Activated CD8-positive, alpha-beta T cell treated with anti-CD3 and anti-CD28 coated beads for 36 hours (primary cell): ENCODE data around the gene SMIM23. TPM values are rescaled to one million over a fixed set of nuclear protein-coding genes. Genes with fewer than 3 reads are reported as not detected.

Experiments used
- ATAC-seq: fragments of 200-7000 bp; cut with Tn5 transposase; one replicate; pipeline ENCODE4 v1.10.0; 2021; ENCODE audit warnings: mild to moderate bottlenecking, moderate library complexity
- CTCF ChIA-PET: fragments of 350-600 bp; sonication (Branson Sonifier 250); formaldehyde crosslinking; loops from one replicate; lab custom pipeline; 2021; ENCODE audit warnings: antibody characterized with exemption; lab: Charles Lee
- POLR2A ChIA-PET: fragments of 350-600 bp; sonication (Branson Sonifier 250); formaldehyde crosslinking; loops from one replicate; lab custom pipeline; 2021; ENCODE audit warnings: antibody characterized with exemption; lab: Charles Lee
- DNase-seq: peaks from one replicate; pipeline ENCODE4 v3.0.0-alpha.2; 2020
- H3K27ac Mint-ChIP-seq: one replicate; pipeline ENCODE4 v1.8.0; 2021; ENCODE audit warnings: mild to moderate bottlenecking, mixed read lengths
- H3K27me3 Mint-ChIP-seq: one replicate; pipeline ENCODE4 v1.8.0; 2021; ENCODE audit warnings: mixed read lengths
- H3K36me3 Mint-ChIP-seq: one replicate; pipeline ENCODE4 v1.8.0; 2021; ENCODE audit warnings: low read depth, mixed read lengths
- H3K4me1 Mint-ChIP-seq: one replicate; pipeline ENCODE4 v1.8.0; 2021; ENCODE audit warnings: low read depth, mixed read lengths
- H3K4me3 Mint-ChIP-seq: one replicate; pipeline ENCODE4 v1.8.0; 2021; ENCODE audit warnings: mild to moderate bottlenecking, moderate library complexity, mixed read lengths
- H3K9me3 Mint-ChIP-seq: one replicate; pipeline ENCODE4 v1.8.0; 2021; ENCODE audit warnings: mixed read lengths
- CTCF ChIP-seq: fragments of 200-600 bp; IDR thresholded peaks from one replicate; pipeline ENCODE4 v1.8.0; 2022; ENCODE audit warnings: antibody characterized with exemption, mild to moderate bottlenecking
- intact Hi-C: fragments of 100-400 bp; cut with micrococcal nuclease; formaldehyde crosslinking; loops from one replicate; pipeline ENCODE4 v1.10.0; 2022
- total RNA-seq, 2 experiments: library from RNA; stranded (reverse); gene quantifications; one replicate each; pipeline ENCODE4 v1.2.3, GENCODE V29; 2021

Gene SMIM23
- total RNA-seq, 2 experiments from 2014 or later: not detected

GRCh38 chr5:171839112-171839511 is 53.5 kb downstream of the SMIM23 start:
- POLR2A ChIA-PET: no interaction called here
- no peak overlapping the region for H3K27ac Mint-ChIP-seq

GRCh38 chr5:171840066-171840465 is 54.4 kb downstream of the SMIM23 start:
- intact Hi-C loops: no loop called here
- peak; percentile 58 for ATAC-seq

More at GRCh38 chr5:171839112-171839511, 53.5 kb downstream of the SMIM23 start:
- no peaks in the 10 kb centered on the region for H3K27me3 Mint-ChIP-seq
- no peak for ATAC-seq
- CTCF ChIA-PET: no interaction called here
- no peaks in the 10 kb centered on the region for H3K9me3 Mint-ChIP-seq
- no peak overlapping the region for H3K4me3 Mint-ChIP-seq
- H3K4me1 Mint-ChIP-seq: no peaks in the 10 kb centered on the region
- H3K36me3 Mint-ChIP-seq: peaks cover 2% of the 10 kb centered on the region
- no peak for TF ChIP-seq CTCF
- intact Hi-C loops: no loop called here
- no peak for DNase-seq

More at GRCh38 chr5:171840066-171840465, 54.4 kb downstream of the SMIM23 start:
- peak; percentile 13 for DNase-seq
- Mint-ChIP-seq H3K4me3 (no peak overlapping the region), H3K27me3 (no peaks in the 10 kb centered on the region), H3K9me3 (no peaks in the 10 kb centered on the region), H3K36me3 (no peaks in the 10 kb centered on the region), H3K27ac (no peak overlapping the region), H3K4me1 (no peaks in the 10 kb centered on the region)
- ChIA-PET POLR2A (no interaction called here), CTCF (interaction anchor here (0.9 to 1.0 kb wide), 2 partner anchors 19 to 277 kb away, joined by 3 read pairs; no protein-coding TSS in a partner anchor)
- TF ChIP-seq CTCF: no peak

Other genes starting within 250 kb of the SMIM23 start
- gene FBXW11, start 220.8 kb downstream of the SMIM23 start, total RNA-seq: 10 to 100 TPM; 49.3 to 52.6 TPM